Esophagus (tissue), 2 donors: ENCODE measurements around the gene SURF6. TPM values are rescaled to one million over a fixed set of nuclear protein-coding genes. Genes with fewer than 3 reads are reported as not detected.
"Not testable (repeated sequence)": the region's sequence is repeated elsewhere in the genome, so short reads cannot be mapped to it uniquely, and the experiment has no call there.

ENCODE experiments used
- H3K27ac ChIP-seq, 2 donors: one replicate each; pipeline ENCODE4 v1.5.1; 2013; ENCODE audit warnings: low read depth in 2 of 2, mild to moderate bottlenecking in 2 of 2, inconsistent platforms in 1 of 2, low read length in 1 of 2, moderate library complexity in 1 of 2
- H3K27me3 ChIP-seq, 2 donors: one replicate each; pipeline ENCODE4 v1.6.1; 2013; ENCODE audit warnings: low read length in 2 of 2, control low read depth in 1 of 2, mild to moderate bottlenecking in 1 of 2; ENCODE audit not compliant: insufficient read depth in 2 of 2, control insufficient read depth in 1 of 2
- H3K36me3 ChIP-seq, 2 donors: one replicate each; pipeline ENCODE4 v1.6.1; 2013; ENCODE audit warnings: low read length in 1 of 2; ENCODE audit not compliant: control insufficient read depth in 2 of 2, insufficient read depth in 2 of 2
- H3K4me1 ChIP-seq, 2 donors: one replicate each; pipeline ENCODE4 v1.6.1; 2013; ENCODE audit warnings: low read length in 1 of 2; ENCODE audit not compliant: control insufficient read depth in 2 of 2, insufficient read depth in 2 of 2
- H3K4me3 ChIP-seq, 2 donors: one replicate each; pipeline ENCODE4 v1.5.1; 2013; ENCODE audit warnings: low read length in 2 of 2, mild to moderate bottlenecking in 2 of 2, low read depth in 1 of 2, moderate library complexity in 1 of 2
- H3K9me3 ChIP-seq, 2 donors: one replicate each; pipeline ENCODE4 v1.6.1; 2013; ENCODE audit warnings: mild to moderate bottlenecking in 2 of 2, low read depth in 1 of 2, low read length in 1 of 2, moderate library complexity in 1 of 2; ENCODE audit not compliant: control insufficient read depth in 2 of 2, insufficient read depth in 1 of 2
- WGBS, 2 donors: extraction: QIAGEN DNeasy Blood & Tissue Kit; methylation state at CpG; one replicate each; pipeline ENCODE4 v1.1.7; 2013; 5-methylcytosine and 5-hydroxymethylcytosine counted together
- polyA plus RNA-seq, 2 donors: library from polyadenylated mRNA; stranded (reverse); fragments of 200-250 nt; gene quantifications; one replicate each; pipeline ENCODE4 v1.2.3, GENCODE V29; 2013
- donor health status: healthy with polysubstance abuse.
- donor health status: Bipolar disorder and iron deficiency.

SURF6 gene
- polyA plus RNA-seq, 2 donors, result 17.0 to 21.7 TPM

- 81 to 83% methylated on average over 14 of the region's 14 CpGs for WGBS, 2 donors
- no peak overlapping the region for H3K27ac ChIP-seq
Observed at GRCh38 chr9:133322701-133323100, 13.3 kb downstream of the SURF6 start.

DNA sequence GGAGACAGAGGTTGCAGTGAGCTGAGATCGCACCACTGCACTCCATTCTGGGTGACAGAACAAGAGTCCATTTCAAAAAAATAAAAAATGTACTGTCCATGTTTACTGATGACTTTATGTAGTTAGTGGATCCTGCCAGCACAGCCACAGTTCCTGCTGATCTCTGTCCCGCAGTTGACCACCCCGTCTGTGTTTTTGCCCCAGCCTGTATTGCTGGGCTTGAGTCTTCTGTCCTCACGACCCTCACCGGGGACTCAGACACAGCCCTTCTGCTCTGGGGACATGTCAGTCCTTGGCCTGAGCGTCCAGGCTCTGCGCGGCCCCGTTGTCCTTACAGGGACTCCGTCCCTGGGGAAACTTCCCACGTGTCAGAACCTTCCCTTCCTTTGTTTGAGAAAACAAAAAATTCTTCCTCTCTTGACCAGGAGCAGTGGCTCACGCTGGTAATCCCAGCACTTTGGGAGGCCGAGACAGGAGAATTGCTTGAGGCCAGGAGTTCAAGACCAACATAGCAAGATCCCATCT is 14.5 kb downstream of the SURF6 start:
- H3K4me3 ChIP-seq, result no peak overlapping the region
- H3K36me3 ChIP-seq, result no peaks in the 10 kb centered on the region
- no peaks in the 10 kb centered on the region for H3K9me3 ChIP-seq
- H3K4me1 ChIP-seq, result peaks cover 0 to 7% of the 10 kb centered on the region in 2 donors
- H3K27me3 ChIP-seq, result no peaks in the 10 kb centered on the region
- H3K27ac ChIP-seq, result no peak overlapping the region
- WGBS, 2 donors, result 79 to 88% methylated on average over 13 of the region's 13 CpGs

More at GRCh38 chr9:133322701-133323100, 13.3 kb downstream of the SURF6 start:
- Histone ChIP-seq H3K4me1 (peaks cover 0 to 4% of the 10 kb centered on the region in 2 donors), H3K4me3 (no peak overlapping the region), H3K36me3 (no peaks in the 10 kb centered on the region), H3K27me3 (no peaks in the 10 kb centered on the region), H3K9me3 (no peaks in the 10 kb centered on the region)

- Histone ChIP-seq H3K4me3 (no peak overlapping the region), H3K27ac (no peak overlapping the region), H3K36me3 (no peaks in the 10 kb centered on the region), H3K9me3 (no peaks in the 10 kb centered on the region), H3K27me3 (no peaks in the 10 kb centered on the region), H3K4me1 (peaks cover 0 to 7% of the 10 kb centered on the region in 2 donors)
- 81 to 84% methylated on average over 13 of the region's 13 CpGs for WGBS, 2 donors
Observed at GRCh38 chr9:133320421-133320881, 15.5 kb downstream of the SURF6 start.

DNA sequence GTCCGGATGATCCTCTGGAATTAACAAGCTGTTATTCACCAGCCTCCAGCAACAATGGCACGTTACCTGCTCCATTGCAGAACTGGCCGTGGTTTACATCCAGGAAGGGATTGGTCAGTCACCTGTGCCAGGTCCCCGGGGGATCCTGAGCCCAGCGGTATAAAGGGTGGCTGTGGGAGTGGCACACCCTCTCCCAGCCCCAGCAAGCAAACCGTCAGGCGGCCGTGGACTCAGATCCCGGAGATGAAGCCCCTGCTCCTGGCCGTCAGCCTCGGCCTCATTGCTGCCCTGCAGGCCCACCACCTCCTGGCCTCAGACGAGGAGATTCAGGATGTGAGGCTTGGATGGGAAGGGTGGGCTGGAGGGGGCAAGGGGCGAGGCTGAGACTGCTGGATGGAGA is 18.4 kb downstream of the SURF6 start:
- H3K9me3 ChIP-seq, H3K4me3 ChIP-seq, H3K27me3 ChIP-seq, H3K36me3 ChIP-seq, H3K27ac ChIP-seq, H3K4me1 ChIP-seq: not testable (repeated sequence)
- 56 to 62% methylated on average over 13 of the region's 13 CpGs for WGBS, 2 donors

GRCh38 chr9:133315997-133316396 is 20.0 kb downstream of the SURF6 start:
- Histone ChIP-seq H3K4me3 (no peak overlapping the region), H3K4me1 (peaks cover 0 to 7% of the 10 kb centered on the region in 2 donors), H3K36me3 (no peaks in the 10 kb centered on the region), H3K9me3 (no peaks in the 10 kb centered on the region), H3K27me3 (no peaks in the 10 kb centered on the region), H3K27ac (no peak overlapping the region)
- WGBS, 2 donors, result 85 to 90% methylated on average over 2 of the region's 2 CpGs

DNA sequence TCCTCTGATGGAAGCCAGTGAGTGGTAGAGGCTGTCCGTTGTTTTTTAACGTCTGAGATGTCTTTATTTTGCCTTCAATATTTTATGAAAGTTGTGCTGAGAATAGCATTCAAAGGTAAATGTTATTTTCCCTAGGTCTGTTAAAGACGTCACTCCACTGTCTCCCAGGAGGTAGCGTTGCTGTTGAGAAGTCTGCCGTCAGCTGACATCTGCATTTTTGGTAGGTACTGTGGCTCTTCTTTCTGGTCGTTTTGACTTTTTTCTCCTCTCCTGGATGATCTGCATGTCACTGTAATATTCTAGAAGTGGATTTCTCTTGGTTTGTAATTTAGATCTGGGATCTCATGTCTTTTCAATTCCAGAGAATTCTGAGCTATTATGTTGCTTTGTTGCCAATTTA is 26.4 kb downstream of the SURF6 start:
- Histone ChIP-seq H3K4me3 (no peak overlapping the region), H3K27me3 (no peaks in the 10 kb centered on the region), H3K27ac (no peak overlapping the region), H3K9me3 (no peaks in the 10 kb centered on the region), H3K4me1 (peaks cover 0 to 1% of the 10 kb centered on the region in 2 donors), H3K36me3 (no peaks in the 10 kb centered on the region)
- WGBS, 2 donors, result 83% methylated on average over 6 of the region's 6 CpGs

GRCh38 chr9:133307301-133307700 is 28.7 kb downstream of the SURF6 start:
- Histone ChIP-seq H3K4me1 (peaks cover 0 to 4% of the 10 kb centered on the region in 2 donors), H3K27ac (no peak overlapping the region), H3K36me3 (no peaks in the 10 kb centered on the region), H3K9me3 (no peaks in the 10 kb centered on the region), H3K4me3 (no peak overlapping the region), H3K27me3 (no peaks in the 10 kb centered on the region)
- WGBS, 2 donors, result 77 to 79% methylated on average over 16 of the region's 16 CpGs

DNA sequence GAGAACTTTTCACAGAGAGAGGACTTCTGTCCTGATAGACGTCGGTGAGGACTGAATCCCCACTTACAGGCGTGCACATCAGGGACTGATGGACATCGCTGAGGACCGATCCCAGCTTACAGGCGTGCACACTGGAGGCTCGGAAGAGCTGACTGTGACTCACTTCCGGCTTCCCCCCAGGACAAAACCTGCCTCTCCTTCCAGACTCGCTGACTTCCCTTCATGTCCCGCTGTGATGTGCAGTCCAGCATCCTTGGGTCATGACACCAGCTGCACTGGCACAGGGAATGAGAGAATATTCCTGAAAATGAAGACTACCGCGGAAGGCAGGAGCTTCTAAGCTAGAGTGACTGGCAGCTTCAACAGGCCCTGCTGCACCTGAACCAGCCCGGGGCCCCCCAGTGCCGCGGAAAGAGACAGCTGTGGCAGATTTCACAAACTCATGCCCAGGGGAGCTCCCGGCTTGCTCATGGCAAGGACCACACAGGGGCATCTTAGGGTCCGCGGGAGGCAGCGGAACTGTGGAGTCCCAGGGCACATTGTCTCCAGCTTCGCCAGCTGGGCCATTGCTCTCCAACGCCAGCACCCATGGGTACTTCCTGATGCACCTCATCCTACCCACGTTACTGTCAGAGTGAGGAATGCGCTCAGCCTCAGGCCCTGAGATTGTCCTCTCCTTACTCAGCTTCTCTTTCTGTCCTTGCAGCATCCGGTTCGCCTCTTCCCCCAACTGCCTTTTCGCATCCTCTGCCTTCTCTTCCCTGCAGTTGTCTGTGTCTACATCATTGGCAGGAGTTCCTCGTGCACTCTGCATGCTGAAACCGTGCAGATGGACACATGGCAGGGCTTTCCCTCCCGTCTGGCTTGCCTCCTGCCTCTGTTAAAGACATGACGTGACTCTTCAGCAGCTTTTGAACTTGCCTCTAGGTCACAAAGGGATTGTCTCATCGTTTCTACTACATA is 29.5 kb downstream of the SURF6 start:
- H3K36me3 ChIP-seq, result no peaks in the 10 kb centered on the region
- no peaks in the 10 kb centered on the region for H3K9me3 ChIP-seq
- 74% methylated on average over 28 to 31 of the region's 31 CpGs for WGBS, 2 donors

DNA sequence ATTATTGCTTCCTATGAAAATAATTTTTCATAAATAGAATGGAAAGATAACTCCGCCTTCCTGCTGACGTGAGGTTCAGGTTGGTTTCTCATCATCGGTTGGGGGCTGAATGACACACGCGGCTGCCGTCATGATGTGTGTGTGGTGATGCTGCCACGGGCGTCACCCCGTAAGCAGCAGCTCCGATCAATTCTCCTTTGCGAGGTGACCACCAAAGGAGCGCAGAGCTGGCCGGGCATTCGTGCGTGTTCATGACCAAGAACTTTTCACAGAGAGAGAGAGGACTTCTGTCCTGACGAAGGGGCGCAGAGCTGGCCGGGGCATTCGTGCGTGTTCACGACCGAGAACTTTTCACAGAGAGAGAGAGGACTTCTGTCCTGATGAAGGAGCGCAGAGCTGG is 30.3 kb downstream of the SURF6 start:
- H3K4me1 ChIP-seq, result peaks cover 0 to 4% of the 10 kb centered on the region in 2 donors
- H3K27ac ChIP-seq, result no peak overlapping the region
- no peak overlapping the region for H3K4me3 ChIP-seq
- no peaks in the 10 kb centered on the region for H3K9me3 ChIP-seq
- 89% methylated on average over 23 of the region's 23 CpGs for WGBS, 2 donors
- no peaks in the 10 kb centered on the region for H3K27me3 ChIP-seq
- no peaks in the 10 kb centered on the region for H3K36me3 ChIP-seq

More for the DNA sequence above, 29.5 kb downstream of the SURF6 start:
- no peaks in the 10 kb centered on the region for H3K27me3 ChIP-seq
- H3K27ac ChIP-seq, result no peak overlapping the region
- peaks cover 0 to 4% of the 10 kb centered on the region in 2 donors for H3K4me1 ChIP-seq
- no peak overlapping the region for H3K4me3 ChIP-seq
